ENCODE measurements around the gene PSME3IP1. TPM values are rescaled to one million over a fixed set of nuclear protein-coding genes. Genes with fewer than 3 reads are reported as not detected.

Gene PSME3IP1
- total RNA-seq, 2 donors from 2014 or later, result 64.1 to 95.8 TPM

DNA sequence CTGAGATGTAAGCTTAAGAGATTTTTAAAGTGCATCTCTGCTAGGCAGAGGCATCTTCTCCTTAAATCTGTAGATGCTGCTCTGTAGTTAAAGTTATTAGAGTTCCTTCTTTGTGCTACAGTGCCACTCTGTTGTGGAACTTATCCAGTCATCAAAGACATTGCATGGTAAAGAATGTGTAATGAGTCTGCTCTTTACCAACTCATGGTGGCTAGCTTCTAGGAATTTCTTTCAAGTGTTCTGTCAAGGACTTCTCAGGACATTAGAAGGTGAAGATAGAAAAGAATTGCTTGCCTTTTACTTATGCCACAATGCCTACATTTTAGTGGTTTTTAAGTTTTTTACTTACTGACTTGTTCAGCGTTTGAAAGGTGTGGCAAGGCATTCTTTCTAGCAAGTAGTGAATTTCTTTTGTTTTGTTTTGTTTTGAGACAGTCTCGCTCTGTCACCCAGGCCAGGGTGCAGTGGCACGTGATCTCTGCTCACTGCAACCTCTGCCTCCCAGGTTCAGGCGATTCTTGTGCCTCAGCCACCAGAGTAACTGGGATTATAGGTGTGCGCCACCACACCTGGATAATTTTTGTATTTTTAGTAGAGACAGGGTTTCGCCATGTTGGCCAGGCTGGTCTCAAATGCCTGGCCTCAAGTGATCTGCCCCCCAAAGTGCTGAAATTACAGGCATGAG is 39.0 kb upstream of the PSME3IP1 start:
- Histone ChIP-seq H3K27ac (no peak overlapping the region), H3K4me3 (no peak overlapping the region), H3K4me1 (replicated peaks) (no peaks in the 10 kb centered on the region), H3K27me3 (replicated peaks; ENCODE audit: insufficient read depth) (no peaks in the 10 kb centered on the region), H3K36me3 (no peaks in the 10 kb centered on the region), H3K9me3 (no peaks in the 10 kb centered on the region)
- 97% methylated on average over 6 of the region's 6 CpGs for WGBS
- intact Hi-C loops (cut with DNase I), result no loop called here
- TF ChIP-seq POLR2A (IDR thresholded peaks at IDR 0.05) (no peak), CTCF (IDR thresholded peaks at IDR 0.05) (no peak), POLR2AphosphoS5 (IDR thresholded peaks at IDR 0.05) (no peak)
- no peak for DNase-seq (ENCODE audit: low spot score)

DNA sequence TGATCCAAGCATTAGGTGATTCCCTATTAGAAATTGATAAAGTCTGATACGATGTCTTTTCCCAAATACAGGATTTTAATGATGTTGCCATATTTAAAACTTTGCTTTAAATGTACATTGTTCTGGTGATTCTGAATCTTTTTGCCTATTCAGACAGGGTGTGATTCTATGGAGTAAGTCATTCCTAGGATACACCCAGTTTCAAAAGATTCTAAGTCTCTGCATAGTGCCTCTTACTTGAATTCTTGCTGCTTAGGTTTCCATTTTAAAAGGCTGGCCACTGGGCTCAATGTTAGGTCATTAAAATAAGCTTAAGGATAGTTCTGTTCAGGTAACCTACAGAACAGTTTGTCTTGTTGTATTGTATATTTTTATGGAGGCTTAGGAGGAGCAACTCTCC is 37.2 kb upstream of the PSME3IP1 start:
- intact Hi-C loops (cut with DNase I), result no loop called here
- TF ChIP-seq POLR2A (IDR thresholded peaks at IDR 0.05) (no peak), POLR2AphosphoS5 (IDR thresholded peaks at IDR 0.05) (no peak), CTCF (IDR thresholded peaks at IDR 0.05) (no peak)
- H3K27me3 ChIP-seq (replicated peaks; ENCODE audit: insufficient read depth), result no peaks in the 10 kb centered on the region
- DNase-seq (ENCODE audit: low spot score), result no peak
- H3K4me1 ChIP-seq (replicated peaks), result no peaks in the 10 kb centered on the region
- H3K4me3 ChIP-seq, result no peak overlapping the region
- H3K9me3 ChIP-seq, result no peaks in the 10 kb centered on the region
- no peaks in the 10 kb centered on the region for H3K36me3 ChIP-seq
- H3K27ac ChIP-seq, result no peak overlapping the region
- 86% methylated on average over 1 of the region's 1 CpG for WGBS

- Histone ChIP-seq H3K36me3 (peaks cover 4 to 22% of the 10 kb centered on the region in 2 donors), H3K4me3 (no peak overlapping the region), H3K9me3 (no peaks in the 10 kb centered on the region), H3K27me3 (replicated peaks; ENCODE audit: insufficient read depth) (no peaks in the 10 kb centered on the region), H3K27ac (no peak overlapping the region), H3K4me1 (replicated peaks) (no peaks in the 10 kb centered on the region)
- WGBS, result 83% methylated on average over 2 of the region's 2 CpGs
- no peak for DNase-seq (ENCODE audit: low spot score)
- intact Hi-C loops (cut with DNase I), result no loop called here
- TF ChIP-seq POLR2A (IDR thresholded peaks at IDR 0.05) (no peak), CTCF (IDR thresholded peaks at IDR 0.05) (no peak), POLR2AphosphoS5 (IDR thresholded peaks at IDR 0.05) (no peak)
These were observed 31.1 kb upstream of the PSME3IP1 start for GRCh38 chr16:57216968-57217367.

GRCh38 chr16:57213462-57213861 is 27.6 kb upstream of the PSME3IP1 start:
- TF ChIP-seq POLR2AphosphoS5 (IDR thresholded peaks at IDR 0.05) (peak; percentile 15), POLR2A (IDR thresholded peaks at IDR 0.05) (no peak)
- H3K27me3 ChIP-seq (replicated peaks; ENCODE audit: insufficient read depth), result no peaks in the 10 kb centered on the region
- H3K4me3 ChIP-seq, result no peak overlapping the region
- H3K4me1 ChIP-seq (replicated peaks), result no peaks in the 10 kb centered on the region
- WGBS, result 42% methylated on average over 1 of the region's 1 CpG
- DNase-seq (ENCODE audit: low spot score), result no peak
- no peaks in the 10 kb centered on the region for H3K9me3 ChIP-seq
- peaks cover 4 to 22% of the 10 kb centered on the region in 2 donors for H3K36me3 ChIP-seq
- intact Hi-C loops (cut with DNase I), result no loop called here
- no peak overlapping the region for H3K27ac ChIP-seq

DNA sequence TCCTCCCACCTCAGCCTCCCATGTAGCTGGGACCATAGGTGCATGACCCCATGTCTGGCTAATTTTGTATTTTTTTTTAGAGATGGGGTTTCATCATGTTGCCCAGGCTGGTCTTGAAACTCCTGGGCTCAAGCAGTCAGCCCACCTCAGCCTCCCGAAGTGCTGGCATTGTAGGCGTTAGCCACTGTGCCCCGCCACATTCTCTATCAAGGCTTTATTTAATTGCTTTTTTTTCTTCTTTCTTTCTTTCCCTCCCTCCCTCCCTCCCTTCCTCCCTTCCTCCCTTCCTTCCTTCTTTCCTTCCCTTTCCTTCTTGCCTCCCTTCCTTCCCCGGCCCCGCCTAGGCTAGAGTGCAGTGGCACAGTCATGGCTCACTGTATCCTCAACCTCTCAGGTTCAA is 23.9 kb upstream of the PSME3IP1 start:
- no peak for TF ChIP-seq POLR2A (IDR thresholded peaks at IDR 0.05)
- no peak for TF ChIP-seq CTCF (IDR thresholded peaks at IDR 0.05)
- TF ChIP-seq POLR2AphosphoS5 (IDR thresholded peaks at IDR 0.05), result no peak
- intact Hi-C loops (cut with DNase I), result no loop called here

More for the DNA sequence above, 23.9 kb upstream of the PSME3IP1 start:
- no peaks in the 10 kb centered on the region for H3K9me3 ChIP-seq
- no peaks in the 10 kb centered on the region for H3K27me3 ChIP-seq (replicated peaks; ENCODE audit: insufficient read depth)
- no peak overlapping the region for H3K27ac ChIP-seq
- DNase-seq (ENCODE audit: low spot score), result no peak
- no peak overlapping the region for H3K4me3 ChIP-seq
- WGBS, result 97% methylated on average over 5 of the region's 5 CpGs
- H3K4me1 ChIP-seq (replicated peaks), result no peaks in the 10 kb centered on the region
- H3K36me3 ChIP-seq, result peaks cover 0 to 8% of the 10 kb centered on the region in 2 donors
